GM18520 (cell line): Measurements from ENCODE around the gene THOP1.
"Not testable (repeated sequence)": the region's sequence is repeated elsewhere in the genome, so short reads cannot be mapped to it uniquely, and the experiment has no call there.

ENCODE experiments used
- ATAC-seq: cut with Tn5 transposase; IDR thresholded peaks from one replicate; pipeline ENCODE4 v1.9.1; 2021; ENCODE audit not compliant: unreplicated experiment

Gene THOP1

GRCh38 chr19:2780284-2780683, 5.0 kb upstream of the THOP1 start:
- ATAC-seq = no peak

- ATAC-seq = no peak
Observed at GRCh38 chr19:2782329-2782935, 2.9 kb upstream of the THOP1 start.

- ATAC-seq = peak; percentile 69
Observed at GRCh38 chr19:2782936-2783780, 2.1 kb upstream of the THOP1 start, which contains the start of gene SGTA. Gene SGTA, minus strand, starts transcription at chr19:2783273. Its CDS starts 14,205 bp downstream, at chr19:2769068.

- no peak for ATAC-seq
Observed at GRCh38 chr19:2783781-2784145, 1.5 kb upstream of the THOP1 start.

- no peak for ATAC-seq
Observed at GRCh38 chr19:2787115-2787514, 1.8 kb downstream of the THOP1 start.

- ATAC-seq = no peak
Observed at GRCh38 chr19:2788237-2788636, 2.9 kb downstream of the THOP1 start.

GRCh38 chr19:2790194-2790556, 4.9 kb downstream of the THOP1 start:
- ATAC-seq = no peak

GRCh38 chr19:2790557-2791271, 5.4 kb downstream of the THOP1 start:
- no peak for ATAC-seq

- ATAC-seq = no peak
Observed at GRCh38 chr19:2791440-2791839, 6.1 kb downstream of the THOP1 start.

- no peak for ATAC-seq
Observed at GRCh38 chr19:2791876-2792275, 6.6 kb downstream of the THOP1 start.

- ATAC-seq = not testable (repeated sequence)
Observed at GRCh38 chr19:2792666-2793065, 7.4 kb downstream of the THOP1 start.

- no peak for ATAC-seq
Observed at GRCh38 chr19:2793126-2793525, 7.8 kb downstream of the THOP1 start.

GRCh38 chr19:2793577-2793976, 8.3 kb downstream of the THOP1 start:
- no peak for ATAC-seq

GRCh38 chr19:2795827-2796658, 10.7 kb downstream of the THOP1 start:
- no peak for ATAC-seq

- ATAC-seq = no peak
Observed at GRCh38 chr19:2796659-2797266, 11.5 kb downstream of the THOP1 start.

- ATAC-seq = no peak
Observed at GRCh38 chr19:2797280-2797679, 12.0 kb downstream of the THOP1 start.

- ATAC-seq = no peak
Observed at GRCh38 chr19:2798158-2798685, 12.9 kb downstream of the THOP1 start.

GRCh38 chr19:2798733-2799132, 13.4 kb downstream of the THOP1 start:
- ATAC-seq = no peak

GRCh38 chr19:2799273-2800020, 14.1 kb downstream of the THOP1 start:
- ATAC-seq = no peak

- no peak for ATAC-seq
Observed at GRCh38 chr19:2800506-2800905, 15.2 kb downstream of the THOP1 start.
